Measurements from ENCODE around the gene RAPGEF5. TPM values are rescaled to one million over a fixed set of nuclear protein-coding genes. Genes with fewer than 3 reads are reported as not detected.

Gene RAPGEF5
- total and polyA plus RNA-seq, 2 donors (not counting 3 experiments of a cell fraction or from before 2014, with no cell fraction given) = 10.0 to 43.2 TPM

- CTCF ChIA-PET = no interaction called here
- no TSS peak for BruUV-seq (replicated peaks)
- Histone ChIP-seq H3K9me3 (replicated peaks; ENCODE audit: control insufficient read depth, insufficient read depth, low read length) (no peaks in the 10 kb centered on the region), H3K4me3 (replicated peaks in 1 of 3; ENCODE audit: insufficient read depth in 1 of 3, low read depth in 1 of 3, low read length in 3 of 3) (no peak overlapping the region), H3K79me2 (ENCODE audit: control insufficient read depth, insufficient read depth, low read length) (no peaks in the 10 kb centered on the region), H3K4me1 (ENCODE audit: control insufficient read depth, extremely low read depth, insufficient read depth, low read length) (peaks cover 4% of the 10 kb centered on the region), H3K9ac (replicated peaks; ENCODE audit: extremely low read depth, insufficient read depth, low read length) (no peak overlapping the region), H4K20me1 (replicated peaks; ENCODE audit: control insufficient read depth, extremely low read depth, insufficient read depth, low read length) (no peaks in the 10 kb centered on the region), H2AFZ (ENCODE audit: low read depth, low read length) (no peak overlapping the region), H3K36me3 (ENCODE audit: control insufficient read depth in 2 of 2, extremely low read depth in 1 of 2, insufficient read depth in 2 of 2, low read length in 2 of 2) (no peaks in the 10 kb centered on the region), H3K27ac (ENCODE audit: insufficient read depth, low read depth, low read length) (no peak overlapping the region), H3K9me1 (replicated peaks; ENCODE audit: control insufficient read depth, extremely low read depth, insufficient read depth, low read length) (no peaks in the 10 kb centered on the region), H3K4me2 (ENCODE audit: insufficient read depth, low read length) (no peak overlapping the region), H3K27me3 (ENCODE audit: control insufficient read depth in 2 of 2, insufficient read depth in 2 of 2, low read length in 2 of 2) (no peaks in the 10 kb centered on the region)
- FAIRE-seq (no peak), DNase-seq (ENCODE audit: low read depth, low spot score) (no peak)
- intact Hi-C loops (cut with micrococcal nuclease) = no loop called here
- TF ChIP-seq GATA2 (IDR thresholded peaks at IDR 0.05; ENCODE audit: insufficient read depth, insufficient read length, low read depth, low read length) (no peak), MYC (IDR thresholded peaks at IDR 0.05; ENCODE audit: low read depth, low read length) (no peak), MAX (IDR thresholded peaks at IDR 0.05; ENCODE audit: insufficient read depth, insufficient read length) (no peak), CTCF (IDR thresholded peaks at IDR 0.05; ENCODE audit: extremely low read depth in 1 of 2, insufficient read depth in 1 of 2, low read depth in 1 of 2, low read length in 2 of 2) (no peak), FOS (IDR thresholded peaks at IDR 0.05; ENCODE audit: borderline replicate concordance, insufficient read depth, low read length) (no peak), POLR2AphosphoS5 (IDR thresholded peaks at IDR 0.05; ENCODE audit: insufficient read depth, low read depth, low read length) (no peak), EZH2 (IDR thresholded peaks at IDR 0.05; ENCODE audit: borderline replicate concordance, low read depth, low read length, severe bottlenecking) (no peak), POLR2A (IDR thresholded peaks at IDR 0.05; ENCODE audit: low read depth, low read length) (no peak), JUN (IDR thresholded peaks at IDR 0.05; ENCODE audit: borderline replicate concordance, insufficient read depth, insufficient read length, low read depth) (no peak)
- dilution Hi-C loops (cut with MboI; ENCODE audit: extremely low pct_ligation_motif_present, low sequenced_read_pairs) = no loop called here
- POLR2A ChIA-PET = no interaction called here
Observed at GRCh38 chr7:22385326-22385725, 28.4 kb upstream of the RAPGEF5 start.

All from endothelial cell of umbilical vein (primary cell).